Endodermal cell (in vitro differentiated cells): Measurements from ENCODE around the gene TMEM164. TPM values are rescaled to one million over a fixed set of nuclear protein-coding genes. Genes with fewer than 3 reads are reported as not detected.

ENCODE experiments used
- DNase-seq: peaks from one replicate; pipeline ENCODE4 v3.0.0-alpha.2; 2017
- H3K27ac ChIP-seq: 2 replicates; pipeline ENCODE4 v1.5.1; 2013; ENCODE audit warnings: mild to moderate bottlenecking, low read depth, low read length, moderate library complexity
- H3K27me3 ChIP-seq: 2 replicates; pipeline ENCODE4 v1.6.1; 2013; ENCODE audit warnings: mild to moderate bottlenecking, low read length, moderate library complexity; ENCODE audit not compliant: insufficient read depth, control insufficient read depth, poor library complexity, severe bottlenecking
- H3K36me3 ChIP-seq: 2 replicates; pipeline ENCODE4 v1.7.0; 2013; ENCODE audit warnings: mild to moderate bottlenecking, low read length, moderate library complexity; ENCODE audit not compliant: control insufficient read depth, insufficient read depth
- H3K4me1 ChIP-seq: one replicate; pipeline ENCODE4 v1.7.0; 2013; ENCODE audit warnings: low read length; ENCODE audit not compliant: control insufficient read depth, insufficient read depth
- H3K4me3 ChIP-seq: 2 replicates; pipeline ENCODE4 v1.5.1; 2013; ENCODE audit warnings: mild to moderate bottlenecking, low read length, moderate library complexity
- H3K9ac ChIP-seq: 2 replicates; pipeline ENCODE4 v1.6.1; 2013; ENCODE audit warnings: mild to moderate bottlenecking, low read length, moderate library complexity; ENCODE audit not compliant: poor library complexity, severe bottlenecking; ENCODE audit errors: extremely low read depth
- H3K9me3 ChIP-seq: 2 replicates; pipeline ENCODE4 v1.6.1; 2013; ENCODE audit warnings: mild to moderate bottlenecking, low read length, moderate library complexity; ENCODE audit not compliant: control insufficient read depth
- H3K27ac Mint-ChIP-seq: 2 replicates; pipeline ENCODE4 v1.8.0; 2020; ENCODE audit warnings: mixed read lengths
- H3K27me3 Mint-ChIP-seq: 2 replicates; pipeline ENCODE4 v1.8.0; 2021; ENCODE audit warnings: mild to moderate bottlenecking, mixed read lengths; ENCODE audit not compliant: insufficient read depth
- H3K36me3 Mint-ChIP-seq: 2 replicates; pipeline ENCODE4 v1.8.0; 2020; ENCODE audit warnings: low read depth, mixed read lengths
- H3K4me1 Mint-ChIP-seq: 2 replicates; pipeline ENCODE4 v1.8.0; 2020; ENCODE audit warnings: mixed read lengths
- H3K4me3 Mint-ChIP-seq: 2 replicates; pipeline ENCODE4 v1.8.0; 2020; ENCODE audit warnings: mild to moderate bottlenecking, moderate library complexity, mixed read lengths
- H3K9me3 Mint-ChIP-seq: 2 replicates; pipeline ENCODE4 v1.8.0; 2020; ENCODE audit warnings: mild to moderate bottlenecking, mixed read lengths
- CTCF ChIP-seq: fragments of 200-600 bp; sonication (generic); conservative IDR thresholded peaks from 2 replicates; pipeline ENCODE4 v1.5.0; 2021; ENCODE audit warnings: antibody characterized with exemption, mild to moderate bottlenecking
- WGBS, 2 experiments: methylation state at CpG; one replicate each; pipeline versions ENCODE4 v1.1.5 to v1.1.7; 2013; ENCODE audit warnings: missing lambda C conversion rate in 2 of 2, mixed read lengths in 1 of 2; ENCODE audit not compliant: insufficient coverage in 1 of 2, insufficient read length in 1 of 2; 5-methylcytosine and 5-hydroxymethylcytosine counted together
- total RNA-seq, 2 donors: library from RNA; stranded (reverse); fragmentation: NEBNext Ultra II Directional in 1 of 2; extraction: Animal tissue kit (Norgen Biotek cat#: 25700) in 1 of 2; gene quantifications; 2 replicates in 1 of 2; 3 replicates in 1 of 2; pipeline ENCODE4 v1.2.1, GENCODE V29; 2021

The TMEM164 gene
- total RNA-seq, 2 donors from 2014 or later: 30.4 to 50.7 TPM

- peaks cover 16% of the 10 kb centered on the region for H3K36me3 Mint-ChIP-seq
Measured at GRCh38 chrX:110021258-110022022, 18.5 kb downstream of the TMEM164 start.

GRCh38 chrX:110022599-110023448 is 19.9 kb downstream of the TMEM164 start:
- H3K4me1 Mint-ChIP-seq: peaks cover 13% of the 10 kb centered on the region
- 85 to 94% methylated on average over 2 to 5 of the region's 5 CpGs for WGBS, 2 experiments
- no peak for TF ChIP-seq CTCF
- no peak overlapping the region for H3K27ac ChIP-seq
- H3K36me3 Mint-ChIP-seq: peaks cover 19% of the 10 kb centered on the region
- H3K9me3 Mint-ChIP-seq: no peaks in the 10 kb centered on the region
- no peak overlapping the region for H3K27ac Mint-ChIP-seq
- H3K9ac ChIP-seq: no peak overlapping the region
- DNase-seq: no peak
- H3K36me3 ChIP-seq: no peaks in the 10 kb centered on the region
- no peaks in the 10 kb centered on the region for H3K4me1 ChIP-seq
- H3K9me3 ChIP-seq: no peaks in the 10 kb centered on the region
- no peak overlapping the region for H3K4me3 Mint-ChIP-seq
- H3K27me3 ChIP-seq: no peaks in the 10 kb centered on the region
- no peaks in the 10 kb centered on the region for H3K27me3 Mint-ChIP-seq
- H3K4me3 ChIP-seq: no peak overlapping the region

More at GRCh38 chrX:110021258-110022022, 18.5 kb downstream of the TMEM164 start:
- Mint-ChIP-seq H3K9me3 (no peaks in the 10 kb centered on the region), H3K27ac (no peak overlapping the region), H3K4me3 (no peak overlapping the region), H3K4me1 (peaks cover 11% of the 10 kb centered on the region), H3K27me3 (no peaks in the 10 kb centered on the region)
- 93 to 95% methylated on average over 3 to 4 of the region's 4 CpGs for WGBS, 2 experiments
- TF ChIP-seq CTCF: no peak
- H3K36me3 ChIP-seq: no peaks in the 10 kb centered on the region
- no peaks in the 10 kb centered on the region for H3K9me3 ChIP-seq
- no peak for DNase-seq
- H3K4me1 ChIP-seq: no peaks in the 10 kb centered on the region
- no peaks in the 10 kb centered on the region for H3K27me3 ChIP-seq
- no peak overlapping the region for H3K4me3 ChIP-seq
- no peak overlapping the region for H3K27ac ChIP-seq
- H3K9ac ChIP-seq: no peak overlapping the region

- no peak overlapping the region for H3K4me3 Mint-ChIP-seq
- no peak overlapping the region for H3K27ac ChIP-seq
- H3K4me1 ChIP-seq: no peaks in the 10 kb centered on the region
- H3K27ac Mint-ChIP-seq: no peak overlapping the region
- no peak for DNase-seq
- no peaks in the 10 kb centered on the region for H3K9me3 Mint-ChIP-seq
- H3K9me3 ChIP-seq: no peaks in the 10 kb centered on the region
- H3K4me1 Mint-ChIP-seq: peaks cover 16% of the 10 kb centered on the region
- H3K27me3 Mint-ChIP-seq: no peaks in the 10 kb centered on the region
- 100% methylated on average over 1 of the region's 1 CpG; no CpG with 5 or more reads in 1 of the 2 experiments for WGBS, 2 experiments
- no peaks in the 10 kb centered on the region for H3K36me3 ChIP-seq
- no peak overlapping the region for H3K4me3 ChIP-seq
- no peak for TF ChIP-seq CTCF
- H3K27me3 ChIP-seq: no peaks in the 10 kb centered on the region
- H3K9ac ChIP-seq: no peak overlapping the region
- peaks cover 16% of the 10 kb centered on the region for H3K36me3 Mint-ChIP-seq
Measured at GRCh38 chrX:110025395-110025794, 22.5 kb downstream of the TMEM164 start.
